ENCODE data around the gene CWC25. TPM values are rescaled to one million over a fixed set of nuclear protein-coding genes. Genes with fewer than 3 reads are reported as not detected.

The CWC25 gene
- total and polyA plus RNA-seq, 2 of the 13 experiments (the other 11 are each of a cell fraction or from before 2014, with no cell fraction given), result 15.6 to 22.7 TPM

DNA sequence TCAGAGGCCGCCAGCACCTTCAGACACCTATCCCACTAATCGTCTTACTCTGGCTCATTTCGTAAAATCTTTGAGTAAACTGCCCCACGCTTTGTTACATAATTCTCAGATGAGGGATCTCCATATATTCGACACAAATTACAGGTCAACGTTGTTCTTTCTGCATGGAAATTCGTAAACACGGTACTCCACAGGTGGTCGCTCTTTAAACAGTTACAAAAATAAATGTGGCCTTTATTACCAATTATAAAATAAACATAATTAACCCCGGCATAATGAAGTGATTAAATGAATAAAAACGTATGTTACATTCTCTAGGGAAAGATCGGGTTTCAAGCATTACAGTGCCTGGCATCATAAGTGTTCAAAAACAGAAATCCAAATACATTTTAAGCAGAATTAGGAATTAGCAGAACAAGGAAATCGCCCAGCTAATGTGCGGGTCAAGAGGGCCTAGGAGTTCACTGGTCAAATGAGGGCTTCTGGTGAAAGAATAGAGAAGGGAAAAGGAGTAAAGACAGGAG lies 24.8 kb downstream of the CWC25 start (continued):
- TF ChIP-seq, protein P1, sequence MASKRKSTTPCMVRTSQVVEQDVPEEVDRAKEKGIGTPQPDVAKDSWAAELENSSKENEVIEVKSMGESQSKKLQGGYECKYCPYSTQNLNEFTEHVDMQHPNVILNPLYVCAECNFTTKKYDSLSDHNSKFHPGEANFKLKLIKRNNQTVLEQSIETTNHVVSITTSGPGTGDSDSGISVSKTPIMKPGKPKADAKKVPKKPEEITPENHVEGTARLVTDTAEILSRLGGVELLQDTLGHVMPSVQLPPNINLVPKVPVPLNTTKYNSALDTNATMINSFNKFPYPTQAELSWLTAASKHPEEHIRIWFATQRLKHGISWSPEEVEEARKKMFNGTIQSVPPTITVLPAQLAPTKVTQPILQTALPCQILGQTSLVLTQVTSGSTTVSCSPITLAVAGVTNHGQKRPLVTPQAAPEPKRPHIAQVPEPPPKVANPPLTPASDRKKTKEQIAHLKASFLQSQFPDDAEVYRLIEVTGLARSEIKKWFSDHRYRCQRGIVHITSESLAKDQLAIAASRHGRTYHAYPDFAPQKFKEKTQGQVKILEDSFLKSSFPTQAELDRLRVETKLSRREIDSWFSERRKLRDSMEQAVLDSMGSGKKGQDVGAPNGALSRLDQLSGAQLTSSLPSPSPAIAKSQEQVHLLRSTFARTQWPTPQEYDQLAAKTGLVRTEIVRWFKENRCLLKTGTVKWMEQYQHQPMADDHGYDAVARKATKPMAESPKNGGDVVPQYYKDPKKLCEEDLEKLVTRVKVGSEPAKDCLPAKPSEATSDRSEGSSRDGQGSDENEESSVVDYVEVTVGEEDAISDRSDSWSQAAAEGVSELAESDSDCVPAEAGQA (IDR thresholded peaks at IDR 0.05; ENCODE audit: low read depth), result no peak
- TF ChIP-seq, protein P1 (CRISPR knock-in tag; IDR thresholded peaks at IDR 0.05; ENCODE audit: borderline replicate concordance), result 0 out of 2 replicates have a peak, but pooled peaks have one; percentile 9
- TF ChIP-seq ZBTB7A (CRISPR knock-in tag; IDR thresholded peaks at IDR 0.05), result no peak
- no peak for TF ChIP-seq YEATS2 (CRISPR knock-in tag; IDR thresholded peaks at IDR 0.05; ENCODE audit: borderline replicate concordance)
- TF ChIP-seq ZKSCAN5 (CRISPR knock-in tag; IDR thresholded peaks at IDR 0.05), result no peak
- no peak for TF ChIP-seq ZNF496 (CRISPR knock-in tag; IDR thresholded peaks at IDR 0.05; ENCODE audit: insufficient replicate concordance)
- no peak for TF ChIP-seq PHF8 (CRISPR knock-in tag; IDR thresholded peaks at IDR 0.05)
- no peak for TF ChIP-seq YEATS4 (CRISPR knock-in tag; IDR thresholded peaks at IDR 0.05; ENCODE audit: borderline replicate concordance)
- no peak for TF ChIP-seq ZNF556 (CRISPR knock-in tag; IDR thresholded peaks at IDR 0.05; ENCODE audit: borderline replicate concordance)
- TF ChIP-seq ZNF230 (CRISPR knock-in tag; IDR thresholded peaks at IDR 0.05), result no peak
- peak; percentile 1 for TF ChIP-seq ZEB1 (IDR thresholded peaks at IDR 0.05; ENCODE audit: insufficient replicate concordance, low read depth)
- TF ChIP-seq RXRA (CRISPR knock-in tag; IDR thresholded peaks at IDR 0.05), result no peak
- TF ChIP-seq KDM5B (CRISPR knock-in tag; IDR thresholded peaks at IDR 0.05; ENCODE audit: borderline replicate concordance), result no peak
- TF ChIP-seq NCOR1 (IDR thresholded peaks at IDR 0.05; ENCODE audit: borderline replicate concordance, low read length), result 0 out of 2 replicates have a peak, but pooled peaks have one; percentile 62
- TF ChIP-seq SRSF1 (optimal IDR thresholded peaks at IDR 0.05; ENCODE audit: low read depth, low read length), result no peak
- TF ChIP-seq ZNF468 (CRISPR knock-in tag; IDR thresholded peaks at IDR 0.05), result no peak
- no peak; the same call in 1 of the 2 replicates for TF ChIP-seq POLR2G (IDR thresholded peaks at IDR 0.05; ENCODE audit: low read depth, low read length)
- 0 out of 2 replicates have a peak, but pooled peaks have one; percentile 73 for TF ChIP-seq TP53 (CRISPR knock-in tag; conservative IDR thresholded peaks at IDR 0.05)
- peak; percentile 46; the same call in 1 of the 2 replicates for TF ChIP-seq ZNF629 (CRISPR knock-in tag; conservative IDR thresholded peaks at IDR 0.05)
- peak; percentile 63; the same call in 1 of the 2 replicates for TF ChIP-seq KDM5A (IDR thresholded peaks at IDR 0.05; ENCODE audit: borderline replicate concordance, low read length)
- no peak for TF ChIP-seq NFIB (CRISPR knock-in tag; IDR thresholded peaks at IDR 0.05; ENCODE audit: borderline replicate concordance)
- TF ChIP-seq PAF1 (CRISPR knock-in tag; IDR thresholded peaks at IDR 0.05), result no peak
- no peak for TF ChIP-seq ZNF274 (CRISPR knock-in tag; IDR thresholded peaks at IDR 0.05)
- TF ChIP-seq NR2F1 (CRISPR knock-in tag; IDR thresholded peaks at IDR 0.05), result peak in 1 of 2 experiments; percentile 53; a peak in 2 of 4 replicates
- TF ChIP-seq ARNTL (CRISPR knock-in tag; IDR thresholded peaks at IDR 0.05), result no peak
- TF ChIP-seq REXO4 (CRISPR knock-in tag; IDR thresholded peaks at IDR 0.05; ENCODE audit: borderline replicate concordance), result no peak
- TF ChIP-seq ZNF773 (CRISPR knock-in tag; IDR thresholded peaks at IDR 0.05; ENCODE audit: borderline replicate concordance), result no peak
- TF ChIP-seq AHR (CRISPR knock-in tag; IDR thresholded peaks at IDR 0.05), result no peak

Measured in HepG2 (cell line).